UCSD-AML1 (cell line): ENCODE data around the gene CCT7.

Experiments used
- DNase-seq: peaks from one replicate; lab custom pipeline; 2025; ENCODE audit not compliant: unreplicated experiment; lab: John Stamatoyannopoulos, UW

Gene CCT7

DNA sequence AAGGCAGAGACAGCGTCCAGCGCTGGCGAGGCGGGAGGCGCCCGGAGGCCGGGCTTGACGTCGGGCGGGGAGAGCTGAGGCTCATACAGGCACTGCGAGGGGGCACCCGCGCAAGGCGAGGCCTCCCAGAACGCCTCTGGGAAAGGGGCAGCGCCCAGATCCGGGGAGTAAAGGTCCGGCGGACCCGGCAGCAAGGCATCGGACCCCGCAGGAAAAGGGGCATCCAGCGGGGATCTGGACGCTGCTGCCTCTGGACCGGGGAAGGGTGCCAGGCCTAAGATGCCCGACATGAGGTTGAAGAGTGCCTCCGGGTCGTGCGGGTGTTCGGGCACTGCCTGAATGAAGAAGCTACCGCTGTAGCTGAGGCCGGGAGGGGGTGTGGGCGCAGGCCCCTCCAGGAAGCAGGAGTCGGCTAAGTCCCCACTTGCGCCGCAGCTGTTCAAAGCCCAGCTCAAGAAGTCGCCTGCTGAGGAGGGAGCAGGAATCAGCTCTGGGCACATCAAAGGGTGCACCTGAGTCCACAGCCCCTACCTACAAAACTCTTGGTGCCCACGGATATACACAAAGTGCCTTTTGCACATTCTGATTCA is 58.3 kb downstream of the CCT7 start:
- DNase-seq: no peak

DNA sequence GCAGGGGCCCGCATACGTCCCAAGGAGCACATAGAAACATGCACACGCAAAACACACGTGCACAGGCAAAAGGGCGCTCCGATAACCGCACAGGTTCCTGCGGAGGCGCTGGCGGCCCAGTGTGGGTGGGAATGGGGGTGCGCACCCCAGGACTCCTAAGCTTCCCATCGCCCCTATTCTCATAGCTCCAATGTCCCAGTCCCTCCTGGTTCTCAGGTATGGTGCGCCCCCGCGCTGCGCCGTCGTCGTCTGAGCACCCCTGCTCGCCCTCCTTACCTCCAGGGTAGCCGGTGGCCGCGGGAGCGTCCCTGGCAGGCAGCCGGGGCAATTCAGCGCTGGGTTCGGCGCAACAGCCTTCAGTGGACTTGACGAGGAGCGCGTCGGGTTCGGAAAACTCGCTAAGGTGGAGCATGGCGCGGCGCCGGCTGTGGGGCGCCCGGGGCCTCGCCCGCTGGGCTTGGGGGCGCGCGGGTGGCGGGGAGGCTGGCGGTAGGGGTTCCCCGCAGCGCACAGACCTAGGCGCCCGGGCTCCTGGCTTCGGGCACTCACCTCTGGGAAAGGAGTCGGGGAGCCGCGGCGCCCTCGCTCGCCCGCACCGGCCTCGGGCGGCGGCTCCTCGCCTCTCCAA is 58.9 kb downstream of the CCT7 start:
- DNase-seq: no peak

DNA sequence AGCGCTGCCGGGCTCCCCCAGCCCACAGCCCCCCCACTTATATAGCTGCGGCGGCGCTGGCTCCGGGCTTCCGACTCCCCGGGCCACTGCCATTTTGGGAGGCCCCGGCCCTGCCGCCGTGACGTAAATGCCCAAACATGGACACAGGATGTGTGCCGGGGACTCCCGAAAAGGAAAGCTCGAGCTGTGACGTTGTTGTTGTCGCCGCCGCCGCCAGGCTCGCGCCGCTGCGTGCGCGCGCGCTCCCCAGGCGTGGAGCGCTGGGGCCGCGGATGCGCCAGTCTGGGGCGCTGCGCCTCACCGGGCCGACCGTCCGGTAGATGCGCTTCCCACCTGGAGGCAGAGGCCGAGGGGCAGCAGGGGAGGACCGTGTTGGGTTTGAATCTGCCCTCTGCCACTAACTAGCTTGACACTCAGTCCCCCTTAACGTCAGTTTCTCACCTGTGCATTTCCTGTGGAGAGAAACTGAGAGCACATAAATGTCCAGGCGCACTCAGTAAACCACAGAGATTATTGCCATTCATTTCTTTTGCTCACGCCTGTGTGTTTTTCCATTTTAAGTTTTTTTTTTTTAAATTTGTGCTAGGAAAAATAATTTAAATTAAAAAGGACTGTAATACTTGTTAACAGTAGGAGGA is 59.5 kb downstream of the CCT7 start, which contains the start of gene EGR4:
Gene EGR4 (minus strand): TSS at position 15 of the 638 bp plus-strand sequence. CDS start 231 bp downstream, outside the sequence.
- peak; percentile 82 for DNase-seq

DNA sequence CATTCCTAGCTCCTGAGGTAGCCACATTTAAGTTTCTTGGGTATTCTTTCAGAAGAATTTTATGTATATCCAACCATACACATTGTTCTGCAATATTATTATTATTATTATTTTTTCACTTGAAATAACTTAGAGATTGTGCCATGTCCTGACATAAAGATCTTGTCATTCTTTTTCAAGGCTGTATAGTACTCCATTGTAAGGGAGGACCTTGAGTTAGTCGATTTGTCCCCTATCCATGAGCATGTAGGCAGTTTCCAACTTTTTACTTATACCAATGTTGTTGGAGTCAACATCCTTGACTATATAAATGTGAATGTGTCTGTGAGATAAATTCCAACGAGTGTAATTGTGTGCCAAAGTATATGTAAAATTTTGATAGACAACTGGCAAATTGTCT is 60.1 kb downstream of the CCT7 start:
- DNase-seq: no peak

DNA sequence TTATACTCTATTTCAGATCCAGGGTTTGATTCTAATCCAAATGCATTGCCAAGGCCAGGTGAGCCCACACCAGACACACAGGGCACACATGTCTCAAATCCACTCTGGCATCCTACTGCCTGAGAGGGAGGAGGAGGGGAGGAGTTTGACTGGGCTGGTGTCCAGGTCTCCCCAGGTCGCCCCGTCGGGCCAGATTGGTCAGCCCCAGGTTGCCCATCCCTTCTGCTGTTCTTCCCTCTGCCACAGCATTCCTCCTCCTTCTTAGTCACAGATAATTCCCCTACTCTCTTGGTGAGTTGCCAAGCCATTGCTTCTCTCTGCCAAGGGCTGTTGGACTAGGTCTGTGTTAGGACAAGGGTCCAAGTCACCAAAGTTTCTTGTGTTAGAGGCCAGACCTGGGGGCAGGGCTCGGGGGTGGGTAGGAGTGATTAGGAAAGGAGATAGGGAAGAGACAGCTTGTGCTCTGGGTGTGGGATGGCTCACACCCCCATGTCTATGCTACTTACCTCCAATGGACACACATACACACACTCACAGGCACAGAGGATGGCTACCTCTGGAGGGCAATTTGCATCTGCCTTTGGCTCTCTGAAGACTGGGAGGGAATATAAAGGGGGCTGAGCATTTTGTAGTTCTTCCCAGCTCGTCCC is 61.8 kb downstream of the CCT7 start:
- DNase-seq: no peak

DNA sequence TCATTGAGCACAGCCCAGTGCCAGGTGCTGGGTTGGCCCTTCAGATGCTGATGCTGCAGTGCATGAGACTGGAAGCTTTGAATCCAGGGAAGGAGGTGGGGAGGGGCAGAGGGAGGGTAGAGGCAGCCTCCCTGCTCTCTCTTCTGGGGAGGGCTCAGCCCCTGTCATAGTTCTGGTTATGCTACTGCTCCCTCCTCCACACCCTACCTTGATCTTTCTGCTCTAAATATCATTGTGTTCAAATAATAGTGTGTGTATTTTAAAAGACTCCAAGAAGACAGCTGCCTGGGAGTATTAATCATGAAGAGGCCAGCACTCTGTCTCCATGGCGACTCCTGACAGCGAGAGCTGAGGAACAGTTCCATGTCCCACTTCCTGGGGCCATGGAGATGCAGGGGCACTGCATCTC is 63.0 kb downstream of the CCT7 start:
- no peak for DNase-seq

DNA sequence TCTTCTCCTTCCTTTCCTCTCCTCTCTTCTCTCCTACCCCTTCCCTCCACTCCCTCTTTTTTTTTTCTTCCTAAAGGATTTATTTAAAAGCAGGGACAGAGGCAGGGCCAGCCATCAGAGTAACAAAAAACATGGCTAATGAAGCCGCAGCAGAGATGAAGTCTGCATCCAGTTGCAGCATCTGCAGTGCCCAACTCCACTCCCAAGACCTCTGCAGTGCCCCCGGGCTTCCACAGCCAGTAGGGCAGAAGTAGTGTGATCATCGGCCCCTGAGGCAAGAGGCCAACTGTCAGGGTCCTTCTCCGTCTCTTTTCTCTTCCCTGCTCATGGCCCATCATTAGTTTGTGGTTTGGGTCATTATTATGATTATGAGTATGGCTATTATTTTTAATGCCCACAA is 63.5 kb downstream of the CCT7 start:
- no peak for DNase-seq

DNA sequence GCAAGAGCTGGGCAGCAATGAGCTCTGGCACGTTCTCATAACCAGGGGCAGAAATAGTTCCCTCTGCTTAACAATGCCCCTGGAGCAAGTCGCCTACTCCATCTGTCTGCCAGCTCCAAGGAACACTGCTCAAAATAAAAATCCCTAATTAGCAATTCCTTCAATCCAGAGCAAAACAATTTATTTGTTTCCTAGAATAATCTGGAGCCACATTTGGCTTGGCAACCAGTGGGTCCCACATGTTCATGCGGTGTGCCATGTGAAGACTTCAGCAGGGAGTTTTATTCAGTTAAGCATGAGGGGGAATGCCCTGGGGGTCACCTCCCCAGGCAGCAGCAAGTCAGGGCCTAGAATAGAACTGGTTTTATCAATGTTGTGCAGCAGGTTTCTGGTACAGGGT is 66.8 kb downstream of the CCT7 start:
- no peak for DNase-seq

DNA sequence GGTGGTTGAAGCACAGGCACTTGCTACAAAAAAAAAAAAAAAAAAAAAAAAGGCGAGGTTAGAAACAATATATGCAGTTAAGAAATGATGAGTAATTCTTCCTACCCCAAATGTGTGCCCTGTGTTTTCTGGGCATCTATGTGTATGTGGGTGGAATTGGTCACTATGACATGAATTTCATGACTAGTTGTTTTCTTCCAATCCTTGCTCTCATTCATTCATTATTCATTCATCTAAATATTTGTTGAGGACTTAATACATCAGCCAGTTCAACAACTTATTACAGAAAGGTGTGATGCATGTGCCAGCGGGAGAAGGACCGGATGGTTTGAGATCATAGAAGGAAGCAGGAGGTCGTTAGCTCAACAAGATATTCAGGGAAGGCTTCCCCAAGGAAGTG is 67.5 kb downstream of the CCT7 start:
- no peak for DNase-seq
